Measurements from ENCODE around the gene GRIK3.

The GRIK3 gene

GRCh38 chr1:37064039-37064438 lies 29.7 kb upstream of the GRIK3 start:
- H3K4me3 ChIP-seq (ENCODE audit: low read length), result no peak overlapping the region
- no peaks in the 10 kb centered on the region for H3K36me3 ChIP-seq (ENCODE audit: insufficient read depth, low read length)
- no peaks in the 10 kb centered on the region for H3K4me1 ChIP-seq (ENCODE audit: insufficient read depth, low read length)
- no peaks in the 10 kb centered on the region for H3K9me3 ChIP-seq (ENCODE audit: low read length)
- no peak overlapping the region for H2AFZ ChIP-seq (ENCODE audit: low read depth, low read length)
- H3K27me3 ChIP-seq (ENCODE audit: insufficient read depth, low read length), result peaks cover 10% of the 10 kb centered on the region

GRCh38 chr1:37059346-37059745 lies 25.0 kb upstream of the GRIK3 start:
- H3K27me3 ChIP-seq (ENCODE audit: insufficient read depth, low read length), result peaks cover 2% of the 10 kb centered on the region
- H3K9me3 ChIP-seq (ENCODE audit: low read length), result no peaks in the 10 kb centered on the region
- no peaks in the 10 kb centered on the region for H3K4me1 ChIP-seq (ENCODE audit: insufficient read depth, low read length)
- no peaks in the 10 kb centered on the region for H3K36me3 ChIP-seq (ENCODE audit: insufficient read depth, low read length)
- no peak overlapping the region for H2AFZ ChIP-seq (ENCODE audit: low read depth, low read length)
- no peak overlapping the region for H3K4me3 ChIP-seq (ENCODE audit: low read length)

DNA sequence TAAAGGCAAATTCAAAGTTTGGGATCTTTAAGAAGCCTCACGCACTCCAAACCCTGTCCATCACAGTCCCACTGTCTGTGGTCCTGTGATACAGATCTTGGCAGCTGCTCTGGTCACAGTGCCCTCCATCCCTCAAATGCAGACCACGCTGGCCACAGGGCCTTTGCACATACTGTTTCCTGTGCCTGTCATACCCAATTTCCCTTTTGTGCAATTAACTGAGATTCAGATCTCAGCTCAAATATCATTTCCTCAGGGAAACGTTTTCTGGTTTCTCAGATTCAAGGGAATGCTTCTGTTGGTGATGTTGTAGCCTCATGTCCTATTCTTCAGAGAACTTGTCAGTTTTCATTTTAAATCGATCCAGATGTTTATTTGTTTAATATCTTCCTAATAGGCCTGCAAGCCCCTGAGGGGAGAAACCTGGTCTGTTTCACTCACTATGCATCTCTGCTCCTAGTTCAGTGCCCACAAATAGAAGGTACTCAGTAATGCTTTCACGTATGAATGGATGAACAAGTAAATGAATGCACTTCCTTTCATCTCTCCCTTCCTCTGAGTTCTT lies 24.2 kb upstream of the GRIK3 start:
- no peaks in the 10 kb centered on the region for H3K4me1 ChIP-seq (ENCODE audit: insufficient read depth, low read length)
- H3K36me3 ChIP-seq (ENCODE audit: insufficient read depth, low read length), result no peaks in the 10 kb centered on the region
- H3K27me3 ChIP-seq (ENCODE audit: insufficient read depth, low read length), result peaks cover 2% of the 10 kb centered on the region
- no peak overlapping the region for H3K4me3 ChIP-seq (ENCODE audit: low read length)
- no peak overlapping the region for H2AFZ ChIP-seq (ENCODE audit: low read depth, low read length)
- no peaks in the 10 kb centered on the region for H3K9me3 ChIP-seq (ENCODE audit: low read length)

GRCh38 chr1:37056325-37056724 lies 22.0 kb upstream of the GRIK3 start:
- Histone ChIP-seq H3K9me3 (ENCODE audit: low read length) (no peaks in the 10 kb centered on the region), H2AFZ (ENCODE audit: low read depth, low read length) (no peak overlapping the region), H3K4me3 (ENCODE audit: low read length) (no peak overlapping the region), H3K4me1 (ENCODE audit: insufficient read depth, low read length) (no peaks in the 10 kb centered on the region), H3K27me3 (ENCODE audit: insufficient read depth, low read length) (peaks cover 2% of the 10 kb centered on the region), H3K36me3 (ENCODE audit: insufficient read depth, low read length) (no peaks in the 10 kb centered on the region)

- Histone ChIP-seq H3K4me1 (ENCODE audit: insufficient read depth, low read length) (no peaks in the 10 kb centered on the region), H3K9me3 (ENCODE audit: low read length) (no peaks in the 10 kb centered on the region), H3K36me3 (ENCODE audit: insufficient read depth, low read length) (no peaks in the 10 kb centered on the region), H2AFZ (ENCODE audit: low read depth, low read length) (no peak overlapping the region), H3K4me3 (ENCODE audit: low read length) (no peak overlapping the region), H3K27me3 (ENCODE audit: insufficient read depth, low read length) (peaks cover 2% of the 10 kb centered on the region)
Measured at GRCh38 chr1:37055631-37056030, 21.3 kb upstream of the GRIK3 start.

DNA sequence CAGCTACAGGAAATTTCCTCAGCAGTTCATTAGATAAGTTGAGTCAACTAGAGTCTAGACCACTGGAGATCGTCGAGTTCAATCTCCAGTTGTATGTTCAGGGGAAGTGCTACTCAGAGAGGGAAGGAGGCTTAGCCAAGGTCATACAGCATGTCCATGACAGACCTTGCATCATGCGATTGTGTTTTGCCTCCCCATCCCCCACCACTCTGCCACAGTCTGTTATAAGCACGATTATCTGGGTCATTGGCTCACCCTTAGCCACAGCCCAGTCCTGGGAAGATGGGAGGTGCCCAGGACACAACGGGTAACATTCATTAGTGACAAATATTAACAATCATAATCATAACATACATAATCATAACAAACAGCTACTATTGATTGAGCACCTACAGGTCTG lies 18.9 kb upstream of the GRIK3 start:
- no peaks in the 10 kb centered on the region for H3K36me3 ChIP-seq (ENCODE audit: insufficient read depth, low read length)
- no peak overlapping the region for H2AFZ ChIP-seq (ENCODE audit: low read depth, low read length)
- H3K27me3 ChIP-seq (ENCODE audit: insufficient read depth, low read length), result peaks cover 2% of the 10 kb centered on the region
- no peaks in the 10 kb centered on the region for H3K9me3 ChIP-seq (ENCODE audit: low read length)
- H3K4me3 ChIP-seq (ENCODE audit: low read length), result no peak overlapping the region
- no peaks in the 10 kb centered on the region for H3K4me1 ChIP-seq (ENCODE audit: insufficient read depth, low read length)

DNA sequence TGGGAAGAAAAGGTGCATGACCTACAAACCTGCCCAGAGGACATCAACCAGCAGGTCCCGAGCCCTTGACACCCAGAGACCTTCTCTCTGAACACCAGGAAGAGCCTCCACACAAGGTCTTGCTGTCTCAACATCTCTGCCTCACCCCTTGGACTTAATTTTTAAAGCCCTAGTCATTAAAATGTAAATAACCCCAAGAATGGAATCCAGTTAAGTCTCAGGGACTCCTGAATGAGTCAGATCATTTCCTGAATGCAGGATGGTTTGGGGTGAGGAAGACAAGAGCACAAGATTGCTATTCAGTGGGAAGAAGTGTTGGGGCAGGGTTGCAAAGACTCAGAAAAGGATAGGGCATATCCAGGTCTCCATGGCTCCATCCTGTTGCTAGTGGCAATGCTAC lies 17.8 kb upstream of the GRIK3 start:
- H3K36me3 ChIP-seq (ENCODE audit: insufficient read depth, low read length), result no peaks in the 10 kb centered on the region
- H3K4me3 ChIP-seq (ENCODE audit: low read length), result no peak overlapping the region
- no peaks in the 10 kb centered on the region for H3K9me3 ChIP-seq (ENCODE audit: low read length)
- no peak overlapping the region for H2AFZ ChIP-seq (ENCODE audit: low read depth, low read length)
- peaks cover 2% of the 10 kb centered on the region for H3K27me3 ChIP-seq (ENCODE audit: insufficient read depth, low read length)
- H3K4me1 ChIP-seq (ENCODE audit: insufficient read depth, low read length), result no peaks in the 10 kb centered on the region

DNA sequence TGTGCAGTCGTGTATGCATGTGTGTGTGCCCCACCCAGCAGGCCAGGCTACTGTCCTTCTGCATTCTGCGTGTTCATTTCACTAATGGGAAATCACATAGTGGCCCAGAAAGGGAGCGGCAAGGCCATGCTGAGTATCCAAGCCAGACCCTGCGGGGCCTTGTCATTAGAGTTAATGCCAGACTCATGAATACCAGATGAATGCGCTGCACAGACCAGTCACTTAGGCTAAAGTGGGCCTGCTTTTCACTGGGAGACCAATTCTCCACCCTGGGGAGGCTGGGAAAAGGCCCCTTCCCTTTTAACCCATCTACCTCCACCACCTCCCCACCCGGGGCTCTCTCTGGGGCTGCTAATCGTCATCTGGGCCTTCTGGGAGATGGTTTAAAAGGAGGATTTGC lies 17.0 kb upstream of the GRIK3 start:
- peaks cover 2% of the 10 kb centered on the region for H3K27me3 ChIP-seq (ENCODE audit: insufficient read depth, low read length)
- H2AFZ ChIP-seq (ENCODE audit: low read depth, low read length), result no peak overlapping the region
- no peaks in the 10 kb centered on the region for H3K36me3 ChIP-seq (ENCODE audit: insufficient read depth, low read length)
- no peaks in the 10 kb centered on the region for H3K9me3 ChIP-seq (ENCODE audit: low read length)
- H3K4me3 ChIP-seq (ENCODE audit: low read length), result no peak overlapping the region
- H3K4me1 ChIP-seq (ENCODE audit: insufficient read depth, low read length), result no peaks in the 10 kb centered on the region

DNA sequence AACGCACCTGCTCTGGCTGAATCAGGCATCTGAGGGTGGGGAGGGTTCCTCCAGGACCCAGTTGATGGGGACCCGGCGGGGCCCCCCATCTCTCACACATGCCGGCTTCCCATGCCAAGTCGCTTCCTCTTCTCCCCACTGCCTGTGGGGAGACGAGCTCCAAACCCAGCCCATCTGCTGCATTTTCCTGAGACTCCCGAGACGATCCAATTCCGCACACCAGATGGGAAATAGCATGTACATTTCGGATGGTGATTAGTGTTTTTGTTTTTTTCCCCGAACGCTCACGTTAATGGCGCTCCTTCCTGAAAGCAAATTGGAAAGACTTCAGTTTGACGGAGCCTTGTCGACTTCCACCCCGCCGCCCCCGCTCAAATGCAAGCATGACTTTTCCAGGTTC lies 13.2 kb upstream of the GRIK3 start:
- Histone ChIP-seq H3K27me3 (ENCODE audit: insufficient read depth, low read length) (peaks cover 4% of the 10 kb centered on the region), H3K4me1 (ENCODE audit: insufficient read depth, low read length) (no peaks in the 10 kb centered on the region), H3K36me3 (ENCODE audit: insufficient read depth, low read length) (no peaks in the 10 kb centered on the region), H2AFZ (ENCODE audit: low read depth, low read length) (no peak overlapping the region), H3K9me3 (ENCODE audit: low read length) (no peaks in the 10 kb centered on the region), H3K4me3 (ENCODE audit: low read length) (no peak overlapping the region)

DNA sequence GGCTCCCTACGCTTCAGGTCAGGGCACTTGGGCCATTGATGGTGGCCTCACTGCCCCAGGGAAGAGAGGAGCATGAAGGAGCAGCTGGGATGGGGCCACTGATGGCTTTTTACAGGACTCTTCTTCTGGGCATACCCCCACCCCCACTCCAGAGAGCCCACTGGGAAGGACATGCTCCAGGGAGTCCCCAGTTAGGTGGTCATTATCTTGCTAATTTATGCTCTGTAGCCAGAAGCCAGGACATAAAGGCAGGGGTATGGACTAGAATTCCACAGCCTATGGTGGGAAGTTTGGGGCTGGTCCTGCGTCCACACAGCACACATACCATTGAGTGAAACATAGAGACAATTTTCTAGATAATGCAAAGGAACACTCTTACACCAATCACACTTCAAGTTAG lies 8.8 kb upstream of the GRIK3 start:
- Histone ChIP-seq H3K4me3 (ENCODE audit: low read length) (no peak overlapping the region), H3K36me3 (ENCODE audit: insufficient read depth, low read length) (no peaks in the 10 kb centered on the region), H3K4me1 (ENCODE audit: insufficient read depth, low read length) (no peaks in the 10 kb centered on the region), H2AFZ (ENCODE audit: low read depth, low read length) (no peak overlapping the region), H3K9me3 (ENCODE audit: low read length) (no peaks in the 10 kb centered on the region), H3K27me3 (ENCODE audit: insufficient read depth, low read length) (peaks cover 29% of the 10 kb centered on the region)

DNA sequence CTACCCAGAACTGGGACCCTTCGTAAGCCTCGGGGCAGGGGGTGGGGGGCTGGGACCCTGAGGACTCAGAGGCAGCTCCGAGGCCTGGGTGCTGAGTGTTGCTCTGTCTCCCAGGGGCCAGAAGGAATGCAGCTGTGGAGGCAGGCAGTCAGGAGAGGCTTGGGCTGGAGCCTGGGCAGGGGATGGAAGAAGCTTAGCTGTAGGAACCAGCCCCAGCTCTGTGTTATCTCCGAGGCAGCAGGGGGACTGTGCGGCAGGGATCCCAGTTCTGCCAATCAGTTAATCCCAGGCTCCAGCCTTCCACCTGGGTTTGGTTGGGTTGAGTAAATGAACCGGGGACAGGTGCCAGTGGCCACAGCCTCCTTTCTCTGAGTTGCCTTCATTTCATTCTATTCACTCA lies 8.2 kb upstream of the GRIK3 start:
- Histone ChIP-seq H3K9me3 (ENCODE audit: low read length) (no peaks in the 10 kb centered on the region), H3K4me1 (ENCODE audit: insufficient read depth, low read length) (no peaks in the 10 kb centered on the region), H2AFZ (ENCODE audit: low read depth, low read length) (no peak overlapping the region), H3K27me3 (ENCODE audit: insufficient read depth, low read length) (peaks cover 34% of the 10 kb centered on the region), H3K36me3 (ENCODE audit: insufficient read depth, low read length) (no peaks in the 10 kb centered on the region), H3K4me3 (ENCODE audit: low read length) (no peak overlapping the region)

- H2AFZ ChIP-seq (ENCODE audit: low read depth, low read length), result no peak overlapping the region
- no peaks in the 10 kb centered on the region for H3K4me1 ChIP-seq (ENCODE audit: insufficient read depth, low read length)
- H3K4me3 ChIP-seq (ENCODE audit: low read length), result no peak overlapping the region
- peaks cover 43% of the 10 kb centered on the region for H3K27me3 ChIP-seq (ENCODE audit: insufficient read depth, low read length)
- no peaks in the 10 kb centered on the region for H3K36me3 ChIP-seq (ENCODE audit: insufficient read depth, low read length)
- H3K9me3 ChIP-seq (ENCODE audit: low read length), result no peaks in the 10 kb centered on the region
Measured at GRCh38 chr1:37041483-37041882, 7.2 kb upstream of the GRIK3 start.

DNA sequence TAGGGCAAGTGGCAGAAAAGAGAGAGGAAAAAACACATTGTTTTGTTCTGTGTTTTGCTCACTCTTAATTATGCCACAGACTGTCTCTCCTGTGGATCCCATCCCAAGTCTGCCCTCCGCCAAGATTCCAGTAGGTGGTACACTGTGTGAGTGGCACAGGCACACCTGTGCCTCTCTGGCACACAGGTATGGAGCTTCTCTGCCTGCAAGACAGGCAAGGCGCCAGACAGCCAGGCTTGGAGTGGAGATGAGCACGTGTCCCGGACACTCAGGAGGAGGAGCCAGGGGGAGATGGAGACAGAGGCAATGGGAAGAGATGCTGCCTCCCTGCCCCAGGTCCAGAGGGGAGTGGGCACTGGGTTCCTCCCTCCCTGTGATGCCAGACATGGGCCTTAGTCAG lies 6.5 kb upstream of the GRIK3 start:
- Histone ChIP-seq H3K9me3 (ENCODE audit: low read length) (no peaks in the 10 kb centered on the region), H3K36me3 (ENCODE audit: insufficient read depth, low read length) (no peaks in the 10 kb centered on the region), H3K27me3 (ENCODE audit: insufficient read depth, low read length) (peaks cover 50% of the 10 kb centered on the region), H3K4me3 (ENCODE audit: low read length) (no peak overlapping the region), H2AFZ (ENCODE audit: low read depth, low read length) (no peak overlapping the region), H3K4me1 (ENCODE audit: insufficient read depth, low read length) (no peaks in the 10 kb centered on the region)

DNA sequence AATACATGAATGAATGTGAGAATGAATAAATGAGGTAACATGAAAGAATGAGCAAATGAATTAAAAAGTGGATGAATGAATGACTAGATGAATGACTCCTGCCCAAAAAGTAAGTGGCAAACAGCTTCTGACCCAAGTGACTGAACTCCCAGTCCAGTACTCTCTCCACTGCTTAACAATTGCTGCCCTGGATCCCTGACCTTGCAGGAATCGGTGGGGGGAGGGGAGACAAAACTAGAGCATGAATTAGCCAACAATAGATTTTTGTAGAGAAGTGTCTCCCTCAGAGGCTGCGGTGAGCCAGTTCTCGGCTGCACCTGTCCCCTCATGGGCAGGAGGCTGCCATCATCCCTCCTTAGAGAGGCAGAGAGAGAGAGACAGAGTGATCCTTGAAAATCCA lies 5.9 kb upstream of the GRIK3 start:
- H3K36me3 ChIP-seq (ENCODE audit: insufficient read depth, low read length), result no peaks in the 10 kb centered on the region
- peaks cover 55% of the 10 kb centered on the region for H3K27me3 ChIP-seq (ENCODE audit: insufficient read depth, low read length)
- no peaks in the 10 kb centered on the region for H3K4me1 ChIP-seq (ENCODE audit: insufficient read depth, low read length)
- no peak overlapping the region for H2AFZ ChIP-seq (ENCODE audit: low read depth, low read length)
- H3K4me3 ChIP-seq (ENCODE audit: low read length), result no peak overlapping the region
- H3K9me3 ChIP-seq (ENCODE audit: low read length), result no peaks in the 10 kb centered on the region
